HepG2 (cell line): ENCODE measurements around the gene LATS1.

Experiments used
- RBAK ChIP-seq: sonication (generic); formaldehyde crosslinking; IDR thresholded peaks from 2 replicates; pipeline ENCODE4 v1.5.1; 2020; ENCODE audit warnings: mild to moderate bottlenecking, missing genetic modification reagents
- ZNF777 ChIP-seq: sonication (generic); formaldehyde crosslinking; IDR thresholded peaks from 2 replicates; pipeline ENCODE4 v1.4.0; 2020; ENCODE audit warnings: missing genetic modification reagents

DNA sequence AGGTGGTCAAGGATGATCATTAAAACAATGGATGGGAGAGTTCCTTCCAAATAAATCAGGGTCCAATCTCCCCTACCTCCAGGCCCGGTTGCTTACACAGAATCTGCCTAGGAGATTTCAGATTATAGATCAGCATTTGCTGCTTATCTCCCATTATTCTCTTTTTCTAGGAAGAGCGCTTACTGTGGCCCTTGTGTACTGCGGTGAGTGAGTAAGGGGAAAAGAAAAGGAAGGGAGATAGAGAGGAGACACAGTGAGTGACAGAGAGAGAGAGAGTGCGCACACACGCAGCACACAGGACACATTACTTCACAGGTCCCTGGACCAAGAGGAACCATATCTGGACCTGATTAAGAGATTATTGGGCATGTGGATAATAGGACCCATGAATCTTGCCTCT, 6.2 kb downstream of the LATS1 start:
- TF ChIP-seq ZNF777 (CRISPR knock-in tag) (no peak), RBAK (CRISPR knock-in tag) (no peak)
